Measurements from ENCODE around the gene MEX3B. TPM values are rescaled to one million over a fixed set of nuclear protein-coding genes. Genes with fewer than 3 reads are reported as not detected.

MEX3B gene
- total RNA-seq, 1 donor from 2014 or later: 18.7 TPM

GRCh38 chr15:82046666-82047452 lies 1.0 kb upstream of the MEX3B start:
- peak overlapping the region; percentile 89 for H3K4me3 Mint-ChIP-seq (ENCODE audit: unreplicated experiment)
- H3K27me3 ChIP-seq (ENCODE audit: insufficient read depth, low read length): peaks cover 3% of the 10 kb centered on the region
- H3K79me2 ChIP-seq (ENCODE audit: insufficient read depth, low read length): peaks cover 35% of the 10 kb centered on the region
- peak overlapping the region; percentile 75 for H3K4me3 ChIP-seq (ENCODE audit: insufficient read depth, low read depth, low read length)
- H3K27ac Mint-ChIP-seq (ENCODE audit: unreplicated experiment): peak overlapping the region; percentile 66
- H3K4me1 ChIP-seq (ENCODE audit: insufficient read depth, low read length): peaks cover 22% of the 10 kb centered on the region
- no peak for FAIRE-seq
- H4K20me1 ChIP-seq (ENCODE audit: insufficient read depth, low read length): peaks cover 26% of the 10 kb centered on the region
- no peaks in the 10 kb centered on the region for H3K9me3 Mint-ChIP-seq (ENCODE audit: unreplicated experiment)
- H3K4me1 Mint-ChIP-seq (ENCODE audit: low read depth, unreplicated experiment): peaks cover 7% of the 10 kb centered on the region
- TF ChIP-seq EZH2 (IDR thresholded peaks at IDR 0.05; ENCODE audit: insufficient read depth, low read length): no peak
- TF ChIP-seq CTCF (IDR thresholded peaks at IDR 0.05; ENCODE audit: insufficient read depth, low read depth, low read length): peak; percentile 33
- H3K4me2 ChIP-seq (ENCODE audit: low read length): peak overlapping the region; percentile 93
- H3K27ac ChIP-seq (ENCODE audit: low read depth, low read length): peak overlapping the region; percentile 90
- peak overlapping the region; percentile 92 for H3K9ac ChIP-seq (ENCODE audit: low read length)
- DNase-seq (ENCODE audit: low read depth): peak; percentile 72
- H3K36me3 Mint-ChIP-seq (ENCODE audit: low read depth, unreplicated experiment): peaks cover 8% of the 10 kb centered on the region
- peaks cover 8% of the 10 kb centered on the region for H3K36me3 ChIP-seq (ENCODE audit: insufficient read depth, low read length)
- peak overlapping the region; percentile 84 for H2AFZ ChIP-seq (ENCODE audit: low read depth, low read length)
- H3K27me3 Mint-ChIP-seq (ENCODE audit: low read depth, unreplicated experiment): peaks cover 22% of the 10 kb centered on the region
- H3K9me3 ChIP-seq (ENCODE audit: insufficient read depth, low read depth, low read length): no peaks in the 10 kb centered on the region

- peak overlapping the region; percentile 91 for H3K4me3 ChIP-seq (ENCODE audit: insufficient read depth, low read depth, low read length)
Measured at GRCh38 chr15:82045179-82045891, 483 bp downstream of the MEX3B start.

More at GRCh38 chr15:82045179-82045891, 483 bp downstream of the MEX3B start:
- Mint-ChIP-seq H3K4me3 (ENCODE audit: unreplicated experiment) (peak overlapping the region; percentile 99), H3K9me3 (ENCODE audit: unreplicated experiment) (no peaks in the 10 kb centered on the region), H3K4me1 (ENCODE audit: low read depth, unreplicated experiment) (peaks cover 12% of the 10 kb centered on the region), H3K36me3 (ENCODE audit: low read depth, unreplicated experiment) (peaks cover 8% of the 10 kb centered on the region), H3K27ac (ENCODE audit: unreplicated experiment) (peak overlapping the region; percentile 78), H3K27me3 (ENCODE audit: low read depth, unreplicated experiment) (peaks cover 22% of the 10 kb centered on the region)
- peaks cover 3% of the 10 kb centered on the region for H3K27me3 ChIP-seq (ENCODE audit: insufficient read depth, low read length)
- H3K4me1 ChIP-seq (ENCODE audit: insufficient read depth, low read length): peaks cover 22% of the 10 kb centered on the region
- H4K20me1 ChIP-seq (ENCODE audit: insufficient read depth, low read length): peaks cover 41% of the 10 kb centered on the region
- peaks cover 42% of the 10 kb centered on the region for H3K79me2 ChIP-seq (ENCODE audit: insufficient read depth, low read length)
- H3K9ac ChIP-seq (ENCODE audit: low read length): peak overlapping the region; percentile 96
- FAIRE-seq (no peak), DNase-seq (ENCODE audit: low read depth) (peak; percentile 32)
- H3K9me3 ChIP-seq (ENCODE audit: insufficient read depth, low read depth, low read length): no peaks in the 10 kb centered on the region
- H3K27ac ChIP-seq (ENCODE audit: low read depth, low read length): peak overlapping the region; percentile 90
- peak overlapping the region; percentile 69 for H2AFZ ChIP-seq (ENCODE audit: low read depth, low read length)
- peak overlapping the region; percentile 98 for H3K4me2 ChIP-seq (ENCODE audit: low read length)
- H3K36me3 ChIP-seq (ENCODE audit: insufficient read depth, low read length): peaks cover 14% of the 10 kb centered on the region
- no peak for TF ChIP-seq CTCF (IDR thresholded peaks at IDR 0.05; ENCODE audit: insufficient read depth, low read depth, low read length)
- no peak for TF ChIP-seq EZH2 (IDR thresholded peaks at IDR 0.05; ENCODE audit: insufficient read depth, low read length)

All from astrocyte (in vitro differentiated cells and primary cell).